ENCODE data around the gene U2AF2.
A peak's percentile ranks its signal among the peaks of the same experiment; 100 is the strongest.

U2AF2 gene

DNA sequence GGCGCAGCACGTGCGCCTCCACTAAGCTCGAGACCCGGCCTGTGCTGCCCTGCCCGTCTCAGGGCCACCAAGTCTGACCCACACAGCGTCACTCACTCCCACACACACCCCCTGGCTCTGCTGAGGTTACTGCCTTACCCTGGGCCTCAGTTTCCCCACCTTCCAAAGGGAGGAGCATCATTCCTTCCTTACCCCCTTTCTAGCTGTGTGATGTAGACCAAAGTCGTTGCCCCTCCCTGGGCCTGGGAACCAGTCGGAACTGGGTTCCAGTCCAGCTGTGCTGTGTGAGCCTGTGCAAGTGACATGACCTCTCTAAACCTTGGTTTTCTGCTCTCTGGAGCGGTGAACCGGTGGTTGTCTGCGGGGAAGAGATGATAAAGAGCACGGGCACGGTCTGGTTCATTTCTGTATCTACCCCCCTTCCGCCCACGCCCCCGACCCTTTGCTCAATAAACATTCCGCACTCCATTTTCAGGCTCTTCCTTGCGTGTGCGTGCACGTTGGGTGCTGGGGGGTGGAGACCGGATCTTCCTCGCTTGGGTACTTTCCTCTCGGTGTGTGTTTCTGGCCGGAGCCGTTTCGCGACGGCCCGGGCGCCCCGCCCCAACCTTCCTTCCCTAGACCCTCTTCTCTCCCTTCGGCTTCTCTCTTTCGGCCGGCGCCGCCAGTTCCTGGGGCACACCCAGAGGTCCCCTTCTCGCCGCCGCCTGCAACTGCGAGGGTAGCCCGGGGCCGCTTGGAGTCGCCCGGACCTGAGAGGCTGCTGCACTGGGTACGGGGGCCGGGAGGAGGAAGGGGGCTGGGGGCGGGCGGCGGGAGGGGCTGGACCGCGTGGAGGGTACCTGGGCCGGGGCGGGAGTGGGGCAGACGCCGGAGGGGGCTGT, 11.6 kb upstream of the U2AF2 start, which contains the start of gene ZNF581:
Gene ZNF581 (plus strand): TSS at position 647 of the 884 bp plus-strand sequence. CDS start 923 bp downstream, outside the sequence.
- no peak for DNase-seq (ENCODE audit: low read depth)

DNA sequence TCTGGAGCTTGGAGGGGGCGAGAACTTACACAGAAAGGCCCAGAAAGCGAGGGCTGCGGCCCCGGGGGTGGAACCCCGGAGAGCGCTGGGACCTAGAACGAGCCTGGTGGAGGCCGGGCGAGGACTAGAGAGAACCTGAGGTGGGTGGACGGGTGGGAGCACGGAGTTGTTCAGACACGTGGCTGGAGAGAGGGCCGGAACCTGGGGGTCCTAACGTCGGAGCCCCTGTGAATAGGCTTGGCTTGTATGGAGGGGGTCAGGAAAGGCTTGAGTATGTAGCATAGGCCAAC, 11.0 kb upstream of the U2AF2 start:
- no peak for DNase-seq (ENCODE audit: low read depth)

DNA sequence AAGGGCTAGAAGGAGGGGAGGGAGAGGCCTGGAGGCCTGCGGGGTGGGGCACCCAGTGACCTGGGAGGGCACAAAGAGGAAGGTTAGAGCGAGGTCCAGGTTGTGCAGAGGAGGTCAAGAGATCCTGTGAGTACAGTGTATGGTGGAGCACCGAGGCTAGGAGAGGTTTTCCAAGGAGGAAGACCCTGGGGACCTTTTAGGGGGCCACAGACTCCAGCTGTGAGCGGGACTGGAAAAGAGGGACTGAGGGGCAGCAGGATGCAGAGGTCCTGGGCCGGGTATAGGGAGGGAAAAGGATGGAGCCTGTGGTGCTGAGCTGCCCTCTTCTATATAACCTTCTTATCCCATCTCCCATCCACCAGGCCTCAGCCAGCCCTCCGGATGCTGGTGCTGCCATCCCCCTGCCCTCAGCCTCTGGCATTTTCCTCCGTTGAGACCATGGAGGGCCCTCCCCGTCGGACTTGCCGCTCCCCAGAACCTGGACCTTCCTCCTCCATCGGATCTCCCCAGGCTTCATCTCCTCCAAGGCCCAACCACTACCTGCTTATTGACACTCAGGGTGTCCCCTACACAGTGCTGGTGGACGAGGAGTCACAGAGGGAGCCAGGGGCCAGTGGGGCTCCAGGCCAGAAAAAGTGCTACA, 10.5 kb upstream of the U2AF2 start:
- no peak for DNase-seq (ENCODE audit: low read depth)

DNA sequence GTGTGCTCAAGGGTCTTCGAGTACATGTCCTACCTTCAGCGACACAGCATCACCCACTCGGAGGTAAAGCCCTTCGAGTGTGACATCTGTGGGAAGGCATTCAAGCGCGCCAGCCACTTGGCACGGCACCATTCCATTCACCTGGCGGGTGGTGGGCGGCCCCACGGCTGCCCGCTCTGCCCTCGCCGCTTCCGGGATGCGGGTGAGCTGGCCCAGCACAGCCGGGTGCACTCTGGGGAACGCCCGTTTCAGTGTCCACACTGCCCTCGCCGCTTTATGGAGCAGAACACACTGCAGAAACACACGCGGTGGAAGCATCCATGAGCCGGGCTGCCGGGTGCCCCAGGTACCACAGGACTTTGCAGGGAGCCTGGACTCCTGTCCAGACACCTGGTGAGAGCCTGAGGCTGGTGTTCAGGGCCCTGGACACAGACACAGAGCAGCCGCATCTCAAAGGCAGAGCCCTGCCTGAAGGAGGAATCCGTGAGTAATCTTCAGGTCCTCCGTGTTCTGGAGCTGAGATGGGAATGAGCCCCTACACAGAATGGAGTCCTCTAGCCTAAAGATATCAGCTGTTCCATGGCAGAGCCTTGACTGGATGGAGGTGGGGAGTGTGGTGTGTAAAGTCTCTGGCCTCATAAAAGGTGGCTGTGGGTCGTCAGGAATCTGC, 9.9 kb upstream of the U2AF2 start:
- no peak for DNase-seq (ENCODE audit: low read depth)

DNA sequence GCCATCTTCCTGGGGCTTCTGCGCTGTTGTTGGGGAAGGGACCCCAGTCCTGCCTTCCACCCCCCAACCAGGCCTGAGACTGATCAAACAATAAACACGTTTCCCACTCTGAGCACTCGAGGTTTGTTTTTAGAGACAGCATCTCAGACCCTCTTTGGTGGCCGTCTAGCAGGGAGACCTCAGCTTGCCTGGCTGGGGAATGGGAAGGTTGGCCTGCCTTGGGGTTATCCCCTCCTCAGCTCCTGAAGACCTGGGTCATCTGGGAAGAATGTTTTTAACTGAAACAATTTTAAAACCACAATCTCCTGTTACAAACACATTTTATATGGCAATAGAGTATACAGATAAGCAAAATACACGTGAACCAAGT, 9.3 kb upstream of the U2AF2 start:
- DNase-seq (ENCODE audit: low read depth): no peak

DNA sequence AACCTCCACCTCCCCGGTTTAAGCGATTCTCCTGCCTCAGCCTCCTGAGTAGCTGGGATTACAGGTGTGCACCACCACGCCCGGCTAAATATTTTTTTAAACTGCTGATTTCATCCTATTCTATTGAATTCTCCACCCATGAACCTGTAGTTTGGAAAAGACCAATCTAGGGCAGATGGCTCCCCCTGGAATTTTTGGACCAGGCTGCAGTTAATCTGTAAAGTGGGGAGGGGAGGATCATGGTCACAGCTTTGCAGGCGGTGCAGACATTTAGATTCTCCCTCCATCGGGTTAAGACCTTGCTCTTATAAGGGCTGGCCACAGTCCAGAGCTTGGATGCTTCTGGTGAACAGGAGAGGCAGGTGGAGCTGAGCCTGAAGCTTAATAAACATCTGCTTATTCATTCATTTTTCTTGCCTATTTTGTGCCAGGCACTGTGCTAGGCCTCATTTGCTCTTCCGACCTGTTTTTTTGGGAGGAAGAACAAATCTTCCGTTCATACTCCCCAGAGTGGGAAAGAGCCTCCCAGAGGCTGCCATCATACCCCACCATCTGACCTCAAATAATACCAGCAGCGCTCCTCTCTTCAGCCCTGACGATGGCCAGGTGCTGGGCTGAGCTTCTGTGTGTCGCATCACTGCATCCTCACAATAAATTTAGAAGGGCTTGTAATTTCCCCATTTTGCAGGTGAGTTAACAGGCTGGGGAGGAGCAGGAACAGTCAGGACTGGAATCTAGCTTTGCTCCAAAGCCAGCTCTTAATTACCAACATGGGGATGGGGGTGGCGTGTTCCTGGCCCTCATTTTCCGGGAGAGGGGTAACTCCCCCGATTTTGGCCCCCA, 7.7 kb upstream of the U2AF2 start:
- DNase-seq (ENCODE audit: low read depth): no peak

DNA sequence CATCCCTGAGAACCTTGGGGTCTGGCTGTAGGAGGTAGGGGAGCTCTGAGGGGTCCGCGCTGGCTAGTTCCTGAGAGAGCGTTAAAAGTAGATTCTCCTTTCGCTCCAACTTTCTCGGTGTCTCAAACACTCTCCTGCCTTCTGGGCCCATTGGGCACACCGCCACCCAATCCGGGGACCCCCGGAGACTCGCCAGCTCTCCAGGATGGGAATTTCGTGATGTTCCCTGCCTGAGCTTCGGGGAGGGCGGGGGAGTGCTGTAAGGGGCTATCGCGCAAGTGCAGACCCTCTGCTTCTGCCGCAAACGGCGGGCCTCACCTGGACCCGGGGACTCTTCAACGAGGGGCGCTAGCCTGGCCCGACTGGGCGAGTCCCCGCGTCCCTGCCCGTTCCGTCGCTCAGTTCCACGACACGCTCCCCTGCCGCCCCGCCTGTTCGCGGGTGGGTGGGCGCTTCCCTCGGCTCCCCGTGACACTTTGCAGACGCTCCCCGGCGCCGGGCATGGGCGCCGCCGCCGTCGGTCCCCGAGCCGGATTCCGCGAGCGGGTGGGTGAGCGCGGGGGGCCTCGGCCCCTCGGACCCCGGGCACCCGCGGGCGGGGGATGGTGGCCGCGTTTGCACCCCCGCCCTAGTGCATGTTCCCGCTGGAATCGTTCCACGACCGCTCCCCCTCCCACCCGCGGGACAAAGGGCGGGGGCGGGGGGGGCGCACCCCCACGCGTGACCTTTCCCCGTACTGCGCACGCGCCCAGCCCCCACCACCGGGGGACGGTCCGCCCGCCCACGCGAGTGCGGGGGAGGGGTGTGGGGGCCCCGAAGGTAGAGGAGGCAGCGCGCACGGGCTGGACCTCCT, 6.9 kb upstream of the U2AF2 start, which contains the start of gene CCDC106:
Gene CCDC106 (plus strand): TSS at position 481 of the 853 bp plus-strand sequence. CDS start 835 bp downstream, outside the sequence.
- no peak for DNase-seq (ENCODE audit: low read depth)

DNA sequence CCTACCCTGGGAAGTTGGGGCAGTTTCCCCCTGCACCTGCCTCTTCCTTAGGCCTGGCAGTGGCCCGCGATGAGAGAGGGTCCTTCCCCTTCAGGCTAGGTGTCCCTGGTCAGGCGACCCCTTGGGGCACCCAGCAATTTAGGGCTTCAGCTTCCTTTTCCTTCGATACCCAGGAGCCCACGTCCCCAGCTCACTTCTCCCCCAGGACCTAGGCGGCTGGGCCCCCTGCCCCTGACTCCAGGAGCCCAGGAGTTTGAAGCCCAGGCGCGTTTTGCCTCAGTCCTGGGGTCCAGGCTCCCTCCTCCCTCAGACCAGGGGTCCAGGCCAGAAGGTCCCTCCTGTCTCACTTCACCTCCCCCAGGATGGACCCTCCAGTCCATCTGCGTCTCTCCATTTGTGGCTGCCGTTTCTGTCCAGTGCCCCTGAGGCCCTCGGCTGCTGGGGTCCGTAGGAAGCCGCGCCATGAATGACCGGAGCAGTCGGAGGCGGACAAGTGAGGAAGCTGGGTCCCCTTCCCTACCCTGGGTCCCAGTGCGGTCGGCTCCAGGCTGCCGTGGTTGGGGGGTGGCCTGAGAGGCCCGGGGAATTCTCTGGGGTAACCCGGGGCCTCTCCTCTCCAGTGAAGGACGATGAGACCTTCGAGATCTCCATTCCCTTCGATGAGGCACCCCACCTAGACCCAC, 6.1 kb upstream of the U2AF2 start:
- no peak for DNase-seq (ENCODE audit: low read depth)

DNA sequence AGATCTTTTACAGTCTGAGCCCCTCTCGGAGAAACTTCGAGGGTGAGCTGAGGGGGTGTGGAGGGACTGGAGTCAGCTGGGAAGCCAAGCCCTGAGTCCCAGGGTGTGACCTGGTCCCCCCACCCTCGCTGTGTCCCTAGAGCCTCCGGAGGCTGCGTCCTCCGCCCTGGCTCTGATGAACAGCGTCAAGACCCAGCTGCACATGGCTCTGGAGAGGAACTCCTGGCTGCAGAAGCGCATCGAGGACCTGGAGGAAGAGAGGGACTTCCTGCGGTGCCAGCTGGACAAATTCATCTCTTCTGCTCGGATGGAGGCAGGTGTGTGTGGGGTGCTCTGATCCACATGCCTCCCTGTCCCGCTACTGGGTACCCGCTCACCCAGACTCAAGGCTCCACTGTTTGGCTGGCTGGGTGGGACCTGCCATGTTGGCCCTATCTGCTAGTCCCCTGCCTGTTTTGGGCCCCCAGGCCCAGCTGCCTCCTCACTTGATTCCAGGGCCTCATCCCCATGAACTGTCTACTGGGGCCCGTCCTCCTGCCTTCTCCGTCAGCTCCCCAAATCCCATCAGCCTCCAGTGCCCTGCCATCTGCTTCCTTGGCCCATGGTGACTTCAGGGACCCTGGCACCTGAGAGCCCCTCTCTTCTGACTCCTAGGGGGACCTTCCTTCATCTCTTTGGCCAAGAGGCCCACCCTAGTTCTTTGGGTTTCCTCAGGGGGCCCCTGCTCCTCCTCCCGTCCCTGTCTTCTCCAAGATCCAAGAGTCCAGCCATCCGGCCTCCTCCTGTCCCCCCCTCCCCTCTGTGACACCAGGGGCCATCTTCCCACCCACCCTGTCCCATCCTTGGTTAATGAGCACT, 5.3 kb upstream of the U2AF2 start:
- DNase-seq (ENCODE audit: low read depth): no peak

DNA sequence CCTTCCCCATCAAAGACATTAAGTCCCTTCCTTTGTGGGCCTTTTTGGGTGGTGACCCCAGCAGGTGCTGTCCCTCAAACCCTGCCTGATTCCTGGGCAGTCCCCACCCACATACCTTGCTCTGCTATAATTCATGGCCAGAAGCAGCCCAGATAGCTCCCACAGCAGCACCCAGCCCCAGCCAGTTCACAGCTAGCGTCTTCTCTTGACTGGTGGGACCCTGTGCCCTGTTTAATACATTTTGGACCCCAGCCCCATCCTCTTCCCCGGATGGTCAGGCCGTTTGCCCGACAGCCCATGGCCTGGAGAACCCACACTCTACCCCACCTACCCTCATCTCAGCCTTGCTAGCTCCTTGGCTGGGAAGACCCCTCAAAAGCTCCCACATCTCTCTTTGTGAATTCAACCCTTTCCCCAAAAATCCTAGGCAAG, 4.7 kb upstream of the U2AF2 start:
- no peak for DNase-seq (ENCODE audit: low read depth)

DNA sequence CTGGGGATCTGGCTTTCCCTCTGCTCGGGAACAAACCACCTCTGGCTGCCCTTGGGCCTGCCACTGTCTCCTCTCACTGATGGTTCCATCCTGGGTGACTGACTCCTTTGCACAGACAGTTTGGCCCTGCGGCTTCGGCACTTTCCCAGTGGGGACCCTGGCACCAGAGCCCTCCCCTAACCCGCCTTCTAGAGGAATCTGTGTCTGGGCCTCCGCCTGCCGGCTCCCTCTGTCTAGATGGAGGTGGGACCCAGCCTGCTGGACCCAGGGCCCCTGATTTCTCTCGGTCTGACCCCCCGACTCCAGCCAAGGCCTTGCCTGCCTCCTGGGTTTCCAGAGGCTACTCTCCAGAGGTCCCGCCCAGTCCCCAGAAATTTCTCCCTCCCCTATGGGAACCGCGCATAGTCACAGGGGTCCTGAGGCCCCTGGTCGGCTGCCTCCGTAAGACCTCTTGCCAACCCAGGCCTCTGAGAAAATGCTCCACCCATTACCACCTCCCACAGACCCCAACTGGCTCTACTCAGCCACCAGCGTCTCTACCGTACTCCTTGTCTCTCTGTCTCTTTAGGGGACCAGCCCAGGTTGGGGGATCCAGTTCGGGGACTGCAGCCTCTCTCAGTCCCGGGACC, 4.1 kb upstream of the U2AF2 start:
- DNase-seq (ENCODE audit: low read depth): no peak

DNA sequence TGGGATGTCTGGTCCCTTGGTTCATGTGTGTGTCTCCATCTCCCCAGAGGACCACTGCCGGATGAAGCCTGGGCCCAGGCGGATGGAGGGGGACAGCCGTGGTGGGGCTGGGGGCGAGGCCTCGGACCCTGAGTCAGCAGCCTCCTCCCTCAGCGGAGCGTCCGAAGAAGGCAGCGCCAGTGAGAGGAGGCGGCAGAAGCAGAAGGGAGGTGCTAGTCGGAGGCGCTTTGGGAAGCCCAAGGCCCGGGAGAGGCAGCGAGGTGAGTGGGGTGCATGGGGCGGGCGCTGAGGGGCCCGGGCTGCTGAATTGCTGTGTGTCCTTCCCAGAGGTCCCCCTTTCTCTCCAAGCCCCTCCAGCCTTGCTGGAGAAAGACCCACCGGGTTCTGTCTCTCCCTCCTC, 3.6 kb upstream of the U2AF2 start:
- no peak for DNase-seq (ENCODE audit: low read depth)

DNA sequence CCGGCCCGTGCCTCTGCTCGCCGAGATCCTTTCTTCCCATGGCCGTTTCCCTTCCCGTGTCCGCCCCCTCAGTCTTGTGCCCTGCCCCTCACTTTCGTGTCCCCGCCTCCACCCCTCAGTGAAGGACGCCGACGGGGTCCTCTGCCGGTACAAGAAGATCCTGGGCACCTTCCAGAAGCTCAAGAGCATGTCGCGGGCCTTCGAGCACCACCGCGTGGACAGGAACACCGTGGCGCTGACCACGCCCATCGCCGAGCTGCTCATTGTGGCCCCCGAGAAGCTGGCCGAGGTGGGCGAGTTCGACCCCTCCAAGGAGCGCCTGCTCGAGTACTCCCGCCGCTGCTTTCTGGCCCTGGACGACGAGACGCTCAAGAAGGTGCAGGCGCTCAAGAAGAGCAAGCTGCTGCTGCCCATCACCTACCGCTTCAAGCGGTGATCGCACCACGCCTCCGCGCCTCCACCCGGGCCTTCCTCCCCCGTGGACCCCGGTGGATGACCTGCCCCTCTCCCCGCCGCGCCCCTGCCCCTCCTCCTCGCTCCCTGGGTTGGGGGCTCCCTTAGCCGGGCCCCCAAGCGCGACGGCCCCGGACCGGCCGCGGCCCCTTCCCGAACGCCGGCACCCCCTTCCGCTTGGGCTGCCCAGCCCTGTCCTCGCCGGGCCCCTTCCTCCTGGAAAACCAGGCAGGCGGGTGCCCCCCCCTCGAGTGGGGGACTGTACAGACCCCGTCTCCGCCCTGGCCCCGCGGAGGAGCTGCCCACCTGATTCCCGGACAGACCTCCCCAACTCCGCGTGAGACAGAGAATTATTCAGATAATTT, 2.3 kb upstream of the U2AF2 start:
- DNase-seq (ENCODE audit: low read depth): no peak

DNA sequence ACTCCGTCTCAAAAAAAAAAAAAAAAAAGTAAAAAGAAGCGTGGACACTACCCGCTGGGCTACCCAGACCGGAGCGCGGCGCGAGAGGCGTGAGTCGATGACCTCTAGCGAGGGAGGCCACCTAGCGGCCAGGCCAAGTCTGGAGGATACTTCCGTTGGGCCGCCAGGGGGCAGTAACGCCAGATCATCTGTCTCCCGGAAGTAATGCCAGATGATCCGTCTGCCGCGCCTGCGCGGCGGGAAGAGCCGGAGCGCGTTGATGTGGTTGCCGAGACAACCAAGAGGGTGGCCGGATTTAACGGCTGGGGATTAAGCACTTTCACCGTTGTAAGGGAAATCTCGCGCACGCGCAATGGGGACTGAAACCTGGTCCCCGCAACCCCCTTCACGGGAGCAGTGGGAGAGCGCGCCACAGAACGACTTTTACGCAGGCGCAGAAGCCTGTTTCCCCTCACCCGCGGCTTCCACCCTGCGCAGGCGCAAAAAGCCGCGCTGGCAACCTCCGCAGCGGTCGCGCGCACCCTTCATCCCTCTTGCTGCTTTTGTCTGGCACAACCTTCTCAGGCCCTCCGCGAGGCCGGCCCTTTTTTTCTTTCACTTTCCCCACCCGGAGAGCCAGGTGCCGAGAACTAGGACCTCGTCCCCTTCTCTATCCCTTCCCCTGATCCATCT, 1.0 kb upstream of the U2AF2 start:
- peak; percentile 90 for DNase-seq (ENCODE audit: low read depth)

DNA sequence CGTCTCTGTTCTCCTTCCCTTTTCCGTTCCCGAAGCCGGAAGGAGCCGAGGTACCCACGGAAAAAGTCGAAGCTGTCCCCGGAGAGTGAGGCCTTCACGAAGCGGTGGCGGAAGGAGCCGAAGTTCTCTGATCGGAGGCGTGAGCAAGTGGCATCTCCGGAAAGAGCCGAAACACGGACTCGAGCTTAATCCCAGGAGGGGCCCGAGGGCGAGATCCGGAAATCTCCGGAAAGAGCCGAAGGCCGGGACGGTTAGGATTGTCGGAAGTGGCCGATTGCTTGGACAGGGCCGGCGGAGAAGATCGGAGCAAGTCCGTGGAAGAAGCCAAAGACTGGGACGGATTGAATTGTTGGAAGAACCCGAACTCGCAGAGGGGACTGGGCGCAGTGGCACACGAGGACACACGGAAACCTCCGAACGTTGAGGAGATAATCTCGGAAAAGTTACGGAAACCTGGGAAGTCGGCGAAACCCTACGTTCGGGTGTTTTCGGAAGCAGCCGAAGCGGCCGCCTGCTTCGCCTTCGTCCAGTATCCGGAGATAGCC, 440 bp upstream of the U2AF2 start:
- DNase-seq (ENCODE audit: low read depth): peak; percentile 92

DNA sequence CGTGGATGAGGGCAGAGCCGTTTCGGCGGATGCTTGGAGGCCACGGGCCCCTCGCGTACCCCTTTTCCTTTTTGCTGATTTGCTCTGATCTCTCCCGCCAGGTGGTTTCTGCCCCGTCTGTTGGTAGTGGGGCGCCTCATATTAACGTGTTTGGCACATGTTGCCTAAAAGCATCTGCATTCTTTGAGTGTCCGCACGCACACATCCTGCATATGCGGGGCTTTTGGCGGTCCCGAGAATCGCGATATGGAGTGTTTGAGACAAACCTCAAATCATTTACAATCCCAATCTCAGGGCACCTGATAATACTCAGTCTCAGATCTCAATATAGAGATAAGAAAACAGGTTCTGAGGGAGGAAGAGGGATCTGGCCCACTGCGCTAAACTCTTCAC, 809 bp downstream of the U2AF2 start:
- DNase-seq (ENCODE audit: low read depth): no peak

DNA sequence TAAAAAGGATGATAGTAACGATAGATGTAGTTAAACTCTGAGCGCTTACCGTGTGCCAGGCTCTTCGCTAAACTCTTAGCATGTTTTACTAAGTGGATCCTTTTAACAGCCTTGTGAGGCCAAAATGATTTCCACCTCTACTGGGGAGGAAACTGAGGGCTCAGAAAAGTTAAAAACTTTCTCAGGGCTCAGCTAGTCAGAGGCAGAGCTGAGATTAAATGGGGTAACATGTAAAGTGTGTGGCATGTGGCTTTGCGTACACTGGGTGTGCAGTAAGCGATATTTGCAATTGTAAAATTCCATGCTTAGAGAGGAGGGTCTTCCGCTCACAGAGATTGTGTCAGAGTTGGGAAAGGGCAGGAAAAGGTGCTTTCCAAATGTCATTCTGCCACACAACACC, 1.7 kb downstream of the U2AF2 start:
- DNase-seq (ENCODE audit: low read depth): no peak

All from GM04503 (cell line).